HG03378 (cell line): Measurements from ENCODE around the gene SPINK8.
"Not testable (repeated sequence)": the region's sequence is repeated elsewhere in the genome, so short reads cannot be mapped to it uniquely, and the experiment has no call there.

Experiments used
- ATAC-seq: cut with Tn5 transposase; IDR thresholded peaks from one replicate; pipeline ENCODE4 v1.9.1; 2021; ENCODE audit warnings: mild to moderate bottlenecking, moderate library complexity; ENCODE audit not compliant: unreplicated experiment

Gene SPINK8

GRCh38 chr3:48331706-48332435 is 1.6 kb downstream of the SPINK8 start:
- ATAC-seq: not testable (repeated sequence)

- no peak for ATAC-seq
Measured at GRCh38 chr3:48320996-48321395, 12.5 kb downstream of the SPINK8 start.

DNA sequence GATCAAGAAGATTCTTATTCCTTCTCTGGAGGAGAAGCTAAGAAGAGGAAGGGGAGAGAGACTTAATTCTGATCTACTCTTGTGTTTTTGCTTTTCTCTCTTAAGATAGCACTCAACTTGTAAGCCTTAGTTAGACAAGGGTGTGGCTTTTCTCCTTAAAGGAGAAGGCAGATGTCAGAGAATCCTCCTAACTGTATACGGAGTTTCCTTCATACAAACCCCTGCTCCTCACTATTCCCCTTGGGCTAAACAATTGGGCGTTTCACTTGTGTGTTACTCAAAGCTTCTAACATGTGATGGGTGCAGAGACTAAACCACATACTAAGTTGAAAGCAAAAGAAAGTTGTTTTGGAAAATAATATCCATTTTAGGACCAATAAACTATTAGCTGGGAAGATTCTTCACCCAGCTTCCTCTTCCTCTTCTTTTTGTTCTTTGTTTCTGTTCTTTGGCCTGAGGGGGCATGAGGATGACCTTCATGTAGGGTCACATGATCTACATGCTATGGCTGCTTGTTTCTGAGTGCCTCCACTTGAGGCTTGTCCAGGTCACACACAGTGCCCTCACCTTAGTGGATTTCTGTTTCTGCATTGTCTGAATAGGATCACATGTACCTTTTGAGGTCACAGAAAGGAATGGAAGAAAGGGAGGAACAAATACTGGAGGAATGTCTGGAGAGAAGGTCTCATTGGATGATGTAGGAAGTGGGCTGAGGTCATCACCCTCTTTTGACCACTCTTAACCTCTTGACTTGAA is 14.6 kb downstream of the SPINK8 start:
- no peak for ATAC-seq

DNA sequence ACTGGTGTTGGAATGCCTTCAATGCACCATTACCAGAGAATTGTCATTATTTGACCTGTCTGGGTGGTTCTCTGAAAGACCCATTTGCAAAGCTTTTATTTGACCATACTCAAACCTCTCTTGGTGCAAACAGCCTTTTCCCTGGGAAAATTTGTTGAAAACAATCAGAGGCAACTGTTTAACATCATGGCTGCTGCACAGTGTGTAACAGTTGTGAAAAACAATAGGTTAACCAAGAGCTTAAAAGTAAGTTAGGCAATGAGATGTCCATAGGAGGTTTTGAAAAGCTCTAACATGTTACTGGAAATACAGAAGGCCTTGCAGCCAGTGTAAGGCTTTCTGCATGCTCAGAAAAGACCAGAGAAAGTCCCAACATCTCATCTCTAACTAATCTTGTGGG is 18.9 kb downstream of the SPINK8 start:
- no peak for ATAC-seq

DNA sequence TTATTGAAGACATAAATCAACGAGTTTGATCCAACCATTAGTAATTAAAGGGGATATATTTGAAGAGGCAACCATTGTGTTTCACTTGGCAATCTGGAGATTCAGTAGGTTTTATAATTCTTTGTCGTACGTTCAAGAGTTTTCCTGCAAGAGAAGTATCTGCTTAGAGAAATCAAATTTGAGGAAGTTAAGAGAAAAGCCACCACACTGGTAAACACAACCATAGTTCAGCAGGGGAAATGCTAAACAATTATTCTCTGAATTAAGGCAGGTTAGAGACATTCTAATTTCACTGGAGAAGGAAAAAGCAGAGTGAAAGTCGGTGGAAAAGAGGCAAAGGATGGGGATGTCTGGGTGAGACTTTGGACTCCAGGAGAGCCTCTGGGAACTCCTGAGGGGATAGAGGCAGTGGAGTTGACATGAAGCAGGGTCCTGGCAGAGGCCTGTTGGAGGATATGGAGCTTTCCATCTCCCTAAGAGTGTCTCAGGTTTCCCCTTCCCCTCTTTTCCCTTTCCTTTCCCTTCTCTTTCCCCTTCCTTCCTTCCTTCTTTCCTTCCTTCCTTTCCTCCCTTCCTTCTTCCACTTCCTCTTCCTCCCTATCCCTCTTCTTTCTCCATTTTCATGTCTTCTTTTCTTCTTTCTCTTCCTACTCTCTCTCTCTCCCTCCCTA is 26.5 kb downstream of the SPINK8 start:
- no peak for ATAC-seq

DNA sequence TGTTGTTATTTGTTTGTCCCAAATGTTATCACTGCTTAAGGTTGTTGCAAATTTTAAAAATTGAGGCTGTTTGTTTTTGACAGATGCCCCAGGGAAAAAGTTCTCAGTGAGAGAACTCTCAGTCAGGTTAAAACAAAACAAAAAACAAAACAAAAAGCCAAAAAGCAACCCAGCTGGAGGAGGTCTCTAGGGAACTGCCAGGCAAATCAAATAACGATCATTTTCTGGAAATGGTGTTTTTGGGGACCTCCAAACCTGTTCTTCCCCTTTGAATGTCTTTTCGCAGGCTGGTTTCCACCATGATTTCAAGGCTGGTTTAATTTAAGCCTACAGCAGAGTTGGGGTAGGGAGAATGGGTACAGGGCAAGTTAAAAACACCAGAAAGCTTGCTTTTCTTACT is 27.2 kb downstream of the SPINK8 start:
- no peak for ATAC-seq

DNA sequence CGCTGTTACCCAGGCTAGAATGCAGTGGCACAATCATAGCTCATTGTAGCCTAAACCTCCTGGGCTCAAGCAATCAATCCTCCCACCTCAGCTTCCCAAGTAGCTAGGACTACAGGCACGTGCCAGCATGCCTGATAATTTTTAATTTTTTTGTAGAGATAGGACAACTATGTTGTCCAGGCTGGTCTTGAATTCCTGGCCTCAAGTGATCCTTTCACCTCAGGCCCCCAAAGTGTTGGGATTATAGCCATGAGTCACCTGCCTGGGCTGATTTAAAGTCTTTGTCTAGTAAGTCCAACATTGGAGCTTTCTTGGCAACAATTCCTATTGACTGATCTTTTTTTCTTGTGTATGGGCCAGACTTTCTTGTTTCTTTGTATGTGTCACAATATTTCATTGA is 28.1 kb downstream of the SPINK8 start:
- ATAC-seq: no peak

DNA sequence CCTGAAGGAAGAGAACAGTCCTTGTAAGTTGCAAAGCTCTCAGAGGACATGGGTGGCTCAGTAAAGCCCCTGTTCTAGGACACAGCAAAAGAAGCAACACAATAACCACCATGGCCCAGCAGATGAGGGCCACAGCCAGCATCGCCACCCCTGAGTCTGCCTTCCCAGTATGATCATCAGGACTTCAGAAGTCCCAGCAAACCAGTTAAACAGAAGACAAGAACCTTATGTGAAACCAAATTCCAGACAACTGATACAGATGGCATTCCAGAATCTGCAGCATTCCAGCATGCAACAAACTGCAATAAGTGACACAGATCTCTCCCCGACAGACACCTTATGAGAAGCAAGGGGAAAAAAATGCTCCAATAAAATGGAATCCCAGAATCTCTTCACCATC is 30.4 kb downstream of the SPINK8 start:
- no peak for ATAC-seq

DNA sequence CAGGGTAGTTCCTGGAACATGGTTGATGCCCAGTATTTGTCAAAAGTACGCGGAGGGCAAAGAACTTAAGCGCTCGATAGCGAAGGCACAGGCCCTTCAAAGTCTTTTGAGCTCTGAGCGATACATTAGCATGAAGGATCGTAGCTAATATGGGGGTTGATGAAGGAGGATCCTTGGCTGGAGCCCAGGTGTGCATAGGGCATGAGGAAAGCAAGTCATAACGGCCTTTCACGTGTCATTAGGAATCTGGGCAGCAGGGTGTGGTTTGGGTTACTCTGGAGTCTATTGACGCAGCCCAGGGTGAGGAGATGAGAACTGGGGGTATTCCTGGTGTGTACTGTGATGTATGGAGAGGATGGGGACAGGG is 31.7 kb downstream of the SPINK8 start:
- no peak for ATAC-seq

DNA sequence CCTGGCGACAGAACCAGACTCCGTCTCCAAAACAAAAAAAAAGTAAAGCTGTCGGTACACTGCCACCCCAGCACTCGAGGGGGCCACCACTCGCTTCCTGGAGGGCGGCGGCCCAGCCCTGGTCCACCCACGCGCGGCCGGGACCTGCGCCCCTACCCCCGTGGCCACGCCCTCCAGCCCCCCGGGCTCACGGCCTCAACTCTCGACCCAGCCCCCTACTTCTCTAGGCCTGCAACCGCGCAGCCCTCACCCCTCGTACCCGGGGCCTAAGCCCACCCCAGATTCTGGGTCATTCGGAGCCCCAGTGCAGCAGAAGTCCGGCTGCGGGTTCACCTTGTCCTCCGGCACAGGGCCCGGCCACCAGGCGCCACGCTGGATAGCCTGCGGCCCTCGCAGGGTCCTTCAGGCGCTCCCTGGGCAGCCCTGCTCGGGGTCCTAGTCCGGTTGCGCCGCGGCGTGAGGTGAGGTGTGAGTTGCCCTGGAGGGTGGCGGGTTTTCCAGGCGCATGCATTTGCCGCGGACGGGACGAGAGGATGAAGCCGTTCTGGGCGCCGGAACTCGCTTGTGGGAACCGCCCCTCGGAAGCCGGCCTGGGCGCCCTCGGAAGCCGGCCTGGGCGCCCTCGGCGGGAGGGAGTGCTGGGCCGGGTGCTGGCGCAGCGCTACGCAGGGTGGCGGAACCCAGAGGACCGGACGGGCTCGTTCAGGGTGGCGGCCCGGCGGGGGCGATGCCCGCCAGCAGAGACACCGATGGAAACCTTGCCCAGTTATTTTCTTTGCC is 32.3 kb downstream of the SPINK8 start, which contains the start of gene NME6:
TSS of gene NME6 (minus strand) at position 348 of the 780 bp plus-strand sequence.
- ATAC-seq: peak; percentile 65

- ATAC-seq: no peak
Measured at GRCh38 chr3:48299746-48300712, 33.4 kb downstream of the SPINK8 start.

DNA sequence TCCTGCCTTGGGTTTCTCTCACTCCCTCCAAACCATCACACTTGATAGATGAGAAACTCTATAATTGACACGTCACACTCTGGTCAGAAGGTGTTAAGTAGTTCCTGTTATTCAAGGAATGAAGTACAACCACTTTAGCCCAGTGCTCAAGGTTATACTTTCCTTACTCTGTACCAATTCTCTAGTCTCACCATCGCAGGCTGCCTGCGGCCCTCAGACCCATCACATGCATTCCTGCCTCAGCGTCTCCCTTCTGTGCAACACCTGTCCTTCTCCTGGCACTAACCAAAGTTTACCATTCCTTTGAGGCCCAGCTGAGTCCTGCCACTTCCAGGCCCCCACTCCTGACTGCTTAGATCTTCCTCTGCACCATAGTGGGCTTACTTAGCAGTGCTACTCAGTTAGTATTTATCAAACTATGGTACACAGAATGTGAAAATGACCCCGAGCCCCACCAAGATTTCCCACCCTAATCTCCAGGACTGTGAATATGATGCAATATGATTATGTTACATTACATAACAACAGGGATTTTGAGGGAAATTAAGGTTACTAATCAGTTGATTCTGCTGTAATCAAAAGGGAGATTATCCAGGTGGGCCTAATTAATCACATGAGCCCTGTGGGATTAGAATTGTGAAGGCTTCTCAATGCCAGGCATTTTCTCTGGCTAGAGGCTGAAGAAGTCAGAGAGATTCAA is 36.2 kb downstream of the SPINK8 start:
- no peak for ATAC-seq

GRCh38 chr3:48296699-48297098 is 36.8 kb downstream of the SPINK8 start:
- ATAC-seq: no peak

DNA sequence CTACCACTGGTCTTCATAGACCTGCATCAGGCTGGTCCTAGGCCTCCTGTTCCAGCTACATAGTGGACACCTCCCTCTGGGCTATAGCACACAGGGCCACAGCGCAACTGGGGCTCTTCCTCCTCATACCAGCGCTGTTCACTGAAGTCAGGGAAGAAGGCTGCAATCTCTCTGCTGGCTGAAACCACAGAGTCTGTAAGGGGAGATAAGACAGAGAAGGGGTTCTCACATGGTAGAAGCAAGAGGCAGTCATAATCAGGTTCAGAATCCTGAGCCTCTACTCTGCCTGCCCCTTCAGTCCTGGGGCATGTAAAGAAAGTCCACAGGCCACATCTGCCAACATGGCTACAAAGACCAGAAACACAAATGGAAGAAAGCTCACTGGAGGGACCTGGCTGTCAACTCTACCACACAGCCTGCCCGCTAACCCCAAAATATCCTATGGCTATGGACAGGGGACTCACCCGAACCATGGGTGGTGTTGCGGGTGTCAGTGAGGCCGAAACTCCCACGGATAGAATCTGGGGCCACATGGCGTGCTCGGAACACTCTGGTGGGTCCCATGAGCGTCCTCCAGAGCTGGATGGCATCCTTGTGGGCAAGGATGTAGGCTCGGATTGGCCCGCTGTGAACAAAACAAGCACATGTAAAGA is 38.7 kb downstream of the SPINK8 start:
- no peak for ATAC-seq

- ATAC-seq: no peak
Measured at GRCh38 chr3:48289659-48290058, 43.8 kb downstream of the SPINK8 start.

- no peak for ATAC-seq
Measured at GRCh38 chr3:48287034-48287433, 46.4 kb downstream of the SPINK8 start.

GRCh38 chr3:48286308-48286707 is 47.2 kb downstream of the SPINK8 start:
- ATAC-seq: no peak

GRCh38 chr3:48285675-48286074 is 47.8 kb downstream of the SPINK8 start:
- no peak for ATAC-seq

GRCh38 chr3:48285132-48285531 is 48.3 kb downstream of the SPINK8 start:
- no peak for ATAC-seq
